Stimulated activated CD4-positive, alpha-beta T cell treated with anti-CD3 and anti-CD28 coated beads, Interleukin-4, amount 100 ng/mL, for 1 hour (primary cell): ENCODE data around the gene FXYD6.

Experiments
- DNase-seq: peaks from one replicate; pipeline ENCODE4 v3.0.0-alpha.2; 2020

FXYD6 gene

DNA sequence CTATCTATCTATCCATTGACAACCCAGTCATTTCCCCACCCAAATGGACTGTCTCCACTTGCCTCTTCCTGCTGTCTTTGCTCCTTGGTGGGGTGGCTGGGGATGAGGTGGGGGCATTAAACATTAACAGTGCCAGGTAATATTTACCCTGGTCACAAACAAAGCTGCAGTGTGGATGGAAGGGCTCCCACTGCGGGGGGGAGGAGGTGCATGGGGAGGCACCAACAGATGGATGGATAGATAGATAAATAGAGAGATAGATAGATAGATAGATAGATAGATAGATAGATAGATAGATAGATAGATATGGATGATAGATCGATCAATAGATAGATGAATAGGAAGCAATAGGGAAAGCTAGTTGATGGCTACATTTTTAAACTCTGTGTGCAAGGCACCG is 49.6 kb downstream of the FXYD6 start:
- DNase-seq, result no peak

DNA sequence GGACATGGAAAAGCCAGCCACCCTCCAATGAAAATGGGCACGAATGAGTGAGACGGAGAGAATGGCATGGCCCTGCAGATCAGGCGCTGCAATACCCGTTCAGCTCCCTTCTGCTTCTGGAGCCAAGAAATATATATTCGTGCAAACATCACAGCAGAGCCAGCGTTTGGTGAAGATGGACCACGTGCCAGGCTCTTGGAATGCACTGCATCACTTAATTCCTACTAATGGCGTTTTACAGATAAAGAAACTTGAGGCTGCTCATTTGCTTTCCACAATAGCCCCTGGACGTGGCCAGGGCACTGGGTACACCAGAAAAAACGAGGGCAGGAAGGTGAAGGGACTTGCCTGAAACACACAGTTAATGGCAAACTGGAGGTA is 50.3 kb downstream of the FXYD6 start:
- no peak for DNase-seq

GRCh38 chr11:117825538-117826189 is 50.8 kb downstream of the FXYD6 start:
- no peak for DNase-seq

GRCh38 chr11:117824571-117825537 is 51.6 kb downstream of the FXYD6 start, which contains the start of gene FXYD2:
TSS of gene FXYD2 (minus strand) at chr11:117824744. CDS start at chr11:117824678, 66 bp downstream.
- no peak for DNase-seq

DNA sequence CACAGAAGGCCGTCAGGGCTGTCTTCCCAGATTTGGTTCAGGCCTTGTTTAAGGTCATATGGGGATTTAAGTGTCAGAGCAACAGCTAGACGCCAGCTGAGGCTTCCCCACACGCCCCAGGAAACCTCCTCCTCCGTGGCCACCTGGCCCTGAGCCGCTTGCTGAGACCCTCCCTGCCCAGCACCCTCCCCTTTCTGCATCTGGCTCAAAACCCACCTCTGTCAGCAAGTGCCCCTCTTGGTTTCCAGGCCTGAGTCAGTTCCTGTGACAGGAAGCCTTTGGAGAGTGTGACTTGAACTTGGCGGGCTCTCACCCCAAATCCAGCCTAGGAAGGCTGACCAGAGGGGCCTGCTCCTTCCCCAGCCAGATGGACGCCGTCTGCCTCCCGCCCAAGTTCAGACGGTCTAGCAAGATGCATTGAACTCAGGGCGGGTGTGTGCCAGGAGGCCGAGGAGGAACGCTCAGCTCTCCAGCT is 52.5 kb downstream of the FXYD6 start:
- no peak for DNase-seq

GRCh38 chr11:117823294-117823945 is 53.0 kb downstream of the FXYD6 start:
- no peak for DNase-seq

DNA sequence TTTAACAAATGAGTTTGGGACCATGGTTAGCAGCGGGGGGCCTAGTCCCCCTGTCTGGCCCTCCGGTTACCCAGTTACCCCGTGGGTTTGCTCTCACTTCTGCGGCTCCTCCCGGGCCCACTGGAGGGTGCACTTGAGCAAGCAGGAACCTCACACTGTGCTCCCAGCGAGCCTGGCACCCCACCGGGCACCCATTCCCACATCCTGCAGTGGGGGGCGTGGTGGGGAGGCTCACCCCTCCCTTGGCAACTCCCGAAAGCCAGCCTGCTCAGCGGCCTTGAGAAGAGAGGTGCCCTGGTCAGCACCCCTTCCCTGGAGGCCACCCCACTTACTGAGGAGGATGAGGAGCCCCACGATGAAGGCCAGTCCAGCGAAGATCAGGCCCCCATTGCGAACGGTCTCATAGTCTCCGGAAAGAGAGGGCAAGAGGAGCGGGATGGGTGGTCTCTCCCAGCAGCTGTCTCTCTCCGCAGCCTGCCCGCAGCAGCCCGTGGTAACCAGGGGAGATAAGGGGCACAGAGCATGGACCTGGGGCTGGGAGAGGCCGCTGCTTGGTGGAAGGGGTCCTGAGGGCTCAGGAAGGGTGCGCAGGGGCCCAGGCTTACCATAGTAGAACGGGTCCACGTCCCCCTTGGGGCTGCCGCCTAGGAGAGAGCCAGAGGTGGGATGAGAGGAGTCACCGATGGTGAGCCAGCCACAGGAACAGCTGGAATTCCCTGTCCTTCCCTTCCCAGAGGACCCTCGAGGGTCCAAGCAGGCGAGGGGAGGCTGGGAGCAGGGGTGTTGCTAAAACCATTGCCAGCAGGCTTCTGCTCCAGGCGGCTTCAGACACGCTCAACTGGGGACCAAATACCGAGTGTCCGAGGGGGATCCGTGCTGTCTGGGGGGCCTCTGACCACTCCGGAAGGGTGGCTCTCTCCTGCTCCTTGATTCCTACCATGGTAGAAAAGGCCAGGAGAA is 54.1 kb downstream of the FXYD6 start:
- peak; percentile 66 for DNase-seq

- no peak for DNase-seq
These were observed 55.0 kb downstream of the FXYD6 start for GRCh38 chr11:117821431-117821830.

- no peak for DNase-seq
These were observed 55.9 kb downstream of the FXYD6 start for GRCh38 chr11:117820516-117820915.

- no peak for DNase-seq
These were observed 56.4 kb downstream of the FXYD6 start for GRCh38 chr11:117820071-117820470.

DNA sequence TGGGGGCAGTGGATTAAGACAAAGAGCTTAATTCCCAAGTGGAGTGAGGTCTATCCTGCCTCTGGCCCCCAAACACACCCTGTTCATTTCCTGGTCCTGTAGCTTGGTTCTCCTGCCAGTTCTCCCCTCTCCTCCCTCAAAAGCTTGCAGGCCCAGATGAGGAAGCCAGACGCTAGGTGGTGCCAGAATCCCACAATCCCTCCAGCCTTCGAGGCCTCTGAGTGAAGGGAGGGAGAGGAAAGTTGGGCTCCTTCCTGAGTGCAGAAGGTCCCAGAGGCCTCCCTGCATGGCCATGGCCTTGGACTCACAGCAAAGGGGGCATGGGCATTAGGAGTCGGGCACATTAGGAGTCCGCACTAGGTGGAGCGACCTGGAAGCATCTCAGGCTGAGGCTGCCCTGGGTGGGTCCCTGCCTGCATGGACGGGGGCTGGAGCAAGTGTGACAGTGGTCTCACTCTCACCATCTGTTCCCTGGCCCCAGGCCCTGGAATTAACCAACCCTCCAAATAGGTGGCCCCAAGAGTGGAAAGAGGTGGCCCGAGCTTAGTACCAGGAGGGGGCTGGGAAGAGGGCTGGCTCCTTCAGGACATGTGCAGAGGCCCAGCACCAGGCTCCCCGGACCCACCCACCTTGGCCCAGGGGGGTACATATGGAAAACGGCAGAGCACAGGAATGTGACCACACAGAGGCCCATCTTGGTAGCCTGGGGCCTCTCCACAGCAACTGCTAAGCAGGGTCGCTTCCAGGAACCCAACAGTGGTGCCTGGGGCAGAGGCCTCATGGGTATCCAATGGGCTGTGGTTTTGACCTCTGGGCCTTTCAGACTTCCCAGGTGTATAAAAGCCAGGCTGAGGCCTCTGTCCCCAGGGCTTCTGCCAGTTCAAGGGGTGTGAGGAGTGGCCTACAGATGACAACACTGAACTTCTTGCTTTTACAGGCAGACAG is 57.1 kb downstream of the FXYD6 start:
- DNase-seq, result no peak

DNA sequence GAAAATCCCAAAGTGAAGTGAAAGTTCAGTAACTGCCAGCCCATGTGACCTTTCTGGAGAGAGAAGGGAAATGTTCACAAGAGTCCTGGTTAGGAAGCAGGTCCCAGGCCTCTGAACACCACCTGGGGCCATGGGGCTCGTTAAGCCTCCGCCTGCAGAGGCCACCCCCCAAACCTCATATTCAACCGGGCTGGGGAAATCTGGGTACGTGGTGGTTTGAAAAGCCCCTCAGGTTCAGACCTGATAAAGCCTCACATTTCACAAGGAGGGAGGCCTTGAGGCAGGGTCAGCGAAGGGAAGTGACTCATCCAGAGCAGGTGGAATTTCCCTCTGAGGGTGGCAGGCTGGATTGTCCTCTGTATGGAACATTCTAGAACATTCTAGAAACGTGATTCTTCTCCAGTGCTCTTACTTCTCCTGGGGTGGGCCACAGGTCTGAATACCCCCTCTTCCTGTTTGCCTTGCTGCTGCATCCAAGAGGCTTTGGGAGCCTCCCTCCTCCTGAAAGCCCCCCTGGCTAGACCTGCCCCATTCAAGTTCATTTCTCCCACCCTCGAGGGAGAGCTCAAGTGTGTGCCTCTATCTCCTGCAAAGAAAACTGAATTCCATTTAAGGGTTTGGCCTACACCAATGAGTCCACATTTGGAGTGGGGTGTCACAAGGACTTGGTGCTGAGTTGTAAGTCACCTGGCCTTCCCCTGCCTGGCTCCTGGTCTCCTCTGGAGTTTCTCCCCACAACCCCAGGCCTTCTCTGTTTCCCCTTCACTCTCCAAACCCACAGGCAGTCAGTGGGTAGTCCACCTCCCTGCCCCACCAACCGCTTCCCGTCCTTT is 58.2 kb downstream of the FXYD6 start:
- DNase-seq, result peak; percentile 50

DNA sequence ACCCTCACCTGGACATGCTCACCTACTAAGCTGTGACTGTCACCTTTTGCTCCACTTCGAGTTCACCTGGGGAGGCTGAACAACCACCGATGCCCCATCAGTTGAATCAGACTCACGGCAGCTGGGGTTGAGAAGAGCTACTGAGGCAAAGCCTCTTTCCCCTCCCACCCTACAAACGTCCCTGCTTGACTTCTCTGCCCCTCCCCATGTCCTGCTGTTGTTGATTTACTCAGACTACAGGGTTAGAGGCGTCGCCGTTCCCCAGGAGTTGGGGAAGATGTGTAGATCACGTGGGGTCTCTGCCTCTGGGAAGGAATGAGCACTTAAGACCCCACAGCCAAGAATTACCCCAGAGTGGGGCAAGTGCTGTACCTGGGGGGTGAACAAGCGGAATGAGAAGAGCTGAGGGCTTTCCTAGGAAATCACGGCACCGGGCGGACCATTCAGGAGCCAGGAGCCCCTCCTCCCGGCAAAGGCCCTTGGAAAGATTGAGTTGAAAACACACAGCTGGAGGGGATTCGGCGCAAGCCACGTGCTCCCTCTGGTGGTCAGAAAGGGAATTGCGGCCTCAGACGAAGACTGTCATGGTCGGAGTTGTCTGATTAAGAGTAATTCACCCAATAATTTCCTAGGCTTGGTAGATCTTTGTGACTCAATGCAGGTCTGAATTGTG is 59.0 kb downstream of the FXYD6 start:
- DNase-seq, result peak; percentile 89

GRCh38 chr11:117816846-117817367 is 59.6 kb downstream of the FXYD6 start:
- DNase-seq, result no peak

GRCh38 chr11:117816151-117816741 is 60.2 kb downstream of the FXYD6 start:
- no peak for DNase-seq

DNA sequence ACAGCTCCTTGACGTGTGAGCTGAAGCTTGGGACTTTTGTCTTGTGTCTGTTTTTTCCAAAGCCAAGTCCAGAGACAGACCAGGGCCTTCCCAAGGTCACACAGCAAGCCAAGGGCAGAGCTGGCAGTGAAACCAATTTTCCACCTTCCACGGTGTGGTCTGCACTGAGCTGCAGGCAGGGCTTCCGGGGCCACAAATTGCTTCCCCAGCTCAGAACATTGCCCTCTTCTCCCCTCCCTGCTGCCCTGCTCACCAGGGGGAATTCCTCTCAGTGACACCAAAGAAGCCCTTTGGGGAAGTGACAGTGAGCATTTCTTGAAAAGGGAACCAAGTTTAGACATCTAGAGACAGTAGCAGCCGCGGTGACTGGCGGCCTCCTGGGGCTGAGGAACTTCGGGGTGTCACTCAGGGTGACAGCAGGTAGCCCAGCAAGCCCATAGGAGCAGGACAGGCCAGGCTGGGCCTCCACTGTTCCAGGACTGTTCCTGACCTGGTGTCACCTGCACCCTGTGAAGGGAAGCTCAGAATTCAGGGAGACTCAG is 61.1 kb downstream of the FXYD6 start:
- DNase-seq, result peak; percentile 61

- peak; percentile 69 for DNase-seq
These were observed 61.6 kb downstream of the FXYD6 start for GRCh38 chr11:117814766-117815261.

DNA sequence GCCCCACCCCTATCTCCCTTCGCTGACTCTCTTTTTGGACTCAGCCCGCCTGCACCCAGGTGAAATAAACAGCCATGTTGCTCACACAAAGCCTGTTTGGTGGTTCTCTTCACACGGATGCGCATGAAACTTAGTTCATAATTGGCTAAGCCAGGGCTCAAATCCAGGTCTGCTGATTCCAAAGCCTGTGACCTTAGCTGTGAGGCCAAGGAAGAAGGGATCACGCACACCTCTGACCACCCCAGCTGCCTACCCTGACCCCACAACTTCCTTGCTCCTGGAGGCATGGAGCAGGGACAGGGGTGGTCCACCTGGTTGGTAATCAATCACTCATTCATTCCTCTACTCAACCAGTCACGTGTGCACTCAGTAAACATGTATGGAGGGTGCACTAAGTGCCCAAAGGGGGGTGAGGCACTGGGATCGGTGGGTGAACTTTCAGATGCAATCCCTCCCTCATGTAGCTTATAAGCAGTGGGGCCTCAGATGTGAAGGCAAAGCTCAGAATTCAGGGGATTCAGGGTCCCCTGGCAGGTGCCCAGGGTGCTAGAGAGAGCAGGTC is 62.2 kb downstream of the FXYD6 start:
- DNase-seq, result no peak
